ENCODE measurements around the gene COX4I1.

The COX4I1 gene

DNA sequence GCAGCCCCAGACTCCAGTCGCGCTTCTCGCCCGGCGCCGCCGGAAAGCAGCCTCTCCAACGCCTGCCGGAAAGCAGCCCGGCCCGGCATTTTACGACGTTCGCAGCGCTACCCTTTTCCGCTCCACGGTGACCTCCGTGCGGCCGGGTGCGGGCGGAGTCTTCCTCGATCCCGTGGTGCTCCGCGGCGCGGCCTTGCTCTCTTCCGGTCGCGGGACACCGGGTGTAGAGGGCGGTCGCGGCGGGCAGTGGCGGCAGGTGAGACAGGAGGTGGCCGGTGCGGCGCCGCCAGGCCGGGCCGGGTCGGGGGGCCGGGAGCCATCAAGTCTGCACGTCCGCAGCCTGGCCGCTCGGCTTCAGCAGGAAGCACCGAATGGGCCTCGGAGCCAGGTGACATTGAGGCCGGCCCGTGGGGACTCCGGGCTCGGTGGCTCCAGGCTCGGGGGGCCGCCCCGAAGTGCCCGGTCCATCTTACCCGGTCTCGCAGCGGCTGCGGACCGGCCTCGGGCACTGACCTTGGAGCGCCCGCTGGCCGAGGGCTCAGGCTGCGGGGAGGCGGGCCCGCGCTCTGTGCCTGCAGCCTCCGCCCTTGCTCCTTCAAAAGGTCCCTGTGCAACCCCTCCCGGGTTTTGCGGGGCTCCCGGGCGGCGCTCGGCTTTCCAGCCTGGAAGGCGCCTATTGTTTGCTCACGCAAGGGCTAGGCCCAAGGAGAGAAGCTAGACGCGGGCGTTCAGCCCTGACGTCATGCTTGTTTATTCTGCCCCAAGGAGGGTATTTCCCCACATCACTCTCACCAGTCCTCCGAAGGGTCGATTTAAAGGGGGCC is at the start of gene COX4I1, which contains the start of gene EMC8:
TSS of gene COX4I1 (plus strand) at position 199 of the 824 bp plus-strand sequence. CDS start 1,511 bp downstream, outside the sequence.
TSS of gene EMC8 (minus strand) at position 48 of the 824 bp plus-strand sequence. CDS start 249 bp downstream, outside the sequence.
- DNase-seq, result peak; percentile 73

DNA sequence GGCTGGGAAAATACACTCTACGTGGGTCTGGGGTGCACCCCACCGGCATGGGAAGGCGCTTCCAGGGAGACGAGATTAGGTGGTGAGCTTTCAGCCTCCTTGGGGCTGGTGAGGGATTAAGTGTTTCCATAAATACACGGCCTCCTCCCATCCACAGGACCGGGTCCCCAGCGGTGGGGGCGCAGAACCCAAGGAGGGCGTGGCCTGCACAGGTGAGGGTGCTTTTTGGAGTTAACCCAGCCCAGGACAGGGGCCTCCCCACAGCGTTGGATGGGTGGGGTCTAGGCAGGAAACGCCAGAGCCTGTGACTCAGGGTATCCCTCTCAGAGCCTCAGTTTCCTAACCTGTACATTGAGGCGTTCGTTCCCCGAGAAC is 49.7 kb upstream of the COX4I1 start:
- no peak for DNase-seq

DNA sequence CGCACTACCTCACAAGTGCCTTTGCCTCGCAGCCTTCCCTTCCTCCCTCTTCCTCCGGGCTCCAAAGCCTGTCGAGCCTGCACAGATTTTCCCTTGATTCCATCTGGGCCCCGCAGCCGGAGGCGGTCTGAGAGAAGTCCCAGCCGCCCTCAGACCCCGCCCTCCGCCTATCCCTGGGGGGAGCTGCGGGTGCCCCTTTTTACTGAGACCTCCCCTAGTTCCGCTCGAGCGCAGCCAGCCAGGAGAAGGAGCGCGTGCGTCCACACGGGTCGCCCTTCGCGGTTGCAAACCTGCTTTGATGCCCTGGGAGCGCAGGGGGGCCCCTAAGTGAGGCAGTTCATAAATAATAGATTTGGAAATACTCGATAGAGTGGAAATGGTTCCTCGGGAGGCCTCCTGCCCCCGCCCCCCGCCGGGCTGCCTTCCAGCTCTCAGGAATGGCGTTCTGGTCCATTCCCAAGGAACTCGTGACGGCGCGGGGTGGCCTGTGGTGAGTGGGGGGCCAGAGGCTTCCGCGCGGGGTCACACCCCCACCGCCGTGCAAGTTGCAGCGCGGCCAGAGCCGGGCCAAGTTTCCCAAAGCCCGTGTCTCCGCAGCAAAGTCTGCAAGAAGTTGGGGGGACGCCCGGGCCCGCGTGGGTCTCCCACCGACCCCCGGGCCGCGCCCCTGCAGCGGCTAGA is 49.2 kb upstream of the COX4I1 start:
- no peak for DNase-seq

DNA sequence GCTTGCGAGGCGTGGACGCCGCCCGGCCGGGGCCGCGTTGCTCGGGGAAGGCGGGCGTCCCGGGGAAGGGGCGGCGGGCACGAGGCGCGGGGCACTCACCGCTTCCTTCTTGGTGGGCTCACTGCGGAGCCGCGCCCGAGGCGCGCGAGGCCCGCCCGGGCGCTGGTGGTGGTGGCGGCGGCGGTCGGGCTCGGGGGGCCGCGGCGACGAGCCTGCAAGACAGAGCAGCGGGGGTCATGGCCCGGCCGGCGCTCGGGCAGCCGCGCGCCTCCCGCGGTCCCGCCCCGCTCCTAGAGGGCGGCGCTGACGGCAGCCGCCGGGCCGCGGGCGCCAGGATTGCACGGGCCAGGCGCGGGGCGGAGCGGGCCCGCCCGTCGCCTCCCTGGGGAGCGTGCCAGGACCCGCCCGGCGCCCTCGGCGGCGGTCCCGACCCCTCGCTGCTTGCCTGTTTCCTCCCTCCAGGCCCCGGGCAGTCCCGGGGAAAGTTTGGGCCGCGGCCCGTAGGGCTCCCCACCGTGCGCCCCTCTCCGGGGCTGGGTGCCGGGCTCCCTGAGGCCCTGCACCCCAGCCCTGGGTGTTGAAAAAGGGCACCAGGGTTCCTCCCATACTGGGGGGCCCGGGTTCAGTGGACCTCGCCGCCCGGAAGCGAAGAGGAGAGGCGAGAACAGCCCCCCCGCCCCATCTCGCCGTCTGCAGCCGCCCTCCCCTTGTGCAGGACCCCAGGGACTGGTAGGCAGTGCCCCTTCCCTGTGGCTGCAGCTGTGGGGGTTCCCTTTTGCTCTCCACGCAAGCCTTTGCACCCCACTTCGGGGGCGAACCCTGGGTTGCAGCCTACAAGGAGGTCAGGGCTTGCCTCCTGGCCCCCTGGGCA is 48.4 kb upstream of the COX4I1 start, which contains the start of gene C16orf74:
TSS of gene C16orf74 (minus strand) at position 270 of the 871 bp plus-strand sequence. CDS start 15,879 bp downstream, outside the sequence.
- DNase-seq, result no peak

DNA sequence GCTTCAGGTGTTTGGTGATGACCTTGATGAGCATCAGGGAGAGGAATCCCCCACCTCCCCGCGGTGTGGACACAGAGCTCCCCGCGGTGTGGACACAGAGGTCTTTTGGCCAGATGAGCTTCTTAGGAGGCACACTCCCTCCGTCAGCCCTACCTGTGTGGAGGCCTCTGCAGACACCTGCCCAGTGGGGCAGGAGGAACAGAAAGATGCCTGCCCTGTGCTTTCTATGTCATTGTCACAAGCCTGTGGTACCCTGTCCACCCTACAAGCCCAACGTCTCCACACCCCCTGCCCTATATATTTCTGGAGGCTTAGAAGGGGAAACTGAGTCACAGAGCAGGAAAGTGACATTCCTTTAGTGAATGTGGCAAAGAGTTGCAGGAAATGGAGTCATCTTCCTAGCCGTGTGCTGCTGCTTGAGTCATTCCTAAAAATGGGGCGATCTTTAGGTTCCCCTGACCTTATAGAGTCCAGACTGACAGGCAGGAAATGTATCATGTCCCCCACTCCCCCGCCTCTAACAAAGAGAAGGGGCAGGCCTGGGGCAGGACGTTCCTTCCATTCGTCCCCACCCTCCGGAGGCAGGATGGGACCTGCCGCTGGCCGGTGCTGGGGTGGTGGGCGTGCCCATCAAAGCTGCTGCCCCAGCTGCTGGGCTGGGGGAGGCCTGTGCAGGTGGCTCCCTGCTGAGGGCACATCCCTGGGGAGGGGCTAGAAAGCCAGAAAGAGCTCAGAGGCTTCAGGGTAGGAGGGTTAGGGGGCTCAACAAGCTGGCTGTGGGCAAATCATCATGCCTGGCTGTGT is 47.6 kb upstream of the COX4I1 start:
- DNase-seq, result no peak

DNA sequence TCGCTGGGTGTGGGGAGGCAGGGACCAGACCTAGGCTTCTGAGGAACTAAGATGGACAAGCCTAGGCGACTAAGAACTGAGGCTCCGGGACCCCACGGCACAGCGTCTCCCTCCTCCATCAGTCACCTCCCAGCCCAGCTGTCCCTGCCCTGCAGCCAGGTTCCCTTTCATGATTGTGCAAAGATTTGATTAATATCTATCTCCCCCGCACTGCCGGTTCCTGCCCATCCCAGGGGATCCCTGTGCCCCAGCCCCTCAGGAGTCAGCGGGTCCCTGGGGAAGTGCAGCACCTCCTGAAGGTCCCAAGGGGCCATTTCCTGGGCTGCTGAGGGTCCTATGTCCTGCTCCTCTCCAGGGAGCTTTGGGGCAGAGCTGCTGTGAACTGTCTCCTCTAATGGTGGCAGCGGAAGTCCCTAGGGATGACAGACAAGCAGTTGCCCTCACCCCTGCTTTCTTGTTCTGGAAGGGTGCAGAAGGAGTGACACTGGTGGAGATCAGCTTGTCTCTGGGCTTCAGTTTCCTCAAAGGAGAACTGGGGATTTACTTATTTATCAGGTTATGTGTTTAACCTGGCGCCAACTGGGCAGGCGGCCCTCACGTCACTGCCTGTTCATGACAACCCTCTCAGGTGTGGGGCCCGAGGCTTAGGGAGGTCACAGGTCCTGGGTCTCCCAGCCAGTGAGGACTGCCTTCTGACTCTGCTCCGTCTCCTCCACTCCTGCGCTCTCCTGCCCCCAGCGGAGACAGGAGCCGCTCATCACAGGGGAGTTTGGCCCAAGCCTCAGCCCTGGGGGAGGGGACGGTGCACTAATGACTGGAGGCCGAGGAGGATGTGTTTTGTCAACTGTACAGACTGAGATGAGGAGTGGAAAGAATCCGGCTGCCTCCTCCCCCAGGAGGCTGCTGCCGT is 46.7 kb upstream of the COX4I1 start:
- DNase-seq, result no peak

DNA sequence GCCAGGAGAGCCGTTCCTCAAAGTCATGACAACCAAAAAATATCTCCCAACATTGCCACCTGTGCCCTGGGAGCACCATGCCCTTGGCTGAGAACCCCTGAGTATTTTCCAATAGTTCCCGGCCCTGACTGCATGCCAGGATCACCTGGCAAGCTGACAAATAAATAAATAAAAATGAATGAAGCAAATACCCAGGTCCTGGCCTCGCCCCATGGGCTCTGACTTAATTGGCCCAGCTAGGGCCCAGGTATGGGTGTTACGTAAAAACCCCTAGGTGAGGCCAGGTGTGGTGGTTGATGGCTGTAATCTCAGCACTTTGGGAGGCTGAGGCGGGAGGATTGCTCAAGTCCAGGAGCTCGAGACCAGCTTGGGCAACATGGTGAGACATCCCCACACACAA is 45.9 kb upstream of the COX4I1 start:
- no peak for DNase-seq

DNA sequence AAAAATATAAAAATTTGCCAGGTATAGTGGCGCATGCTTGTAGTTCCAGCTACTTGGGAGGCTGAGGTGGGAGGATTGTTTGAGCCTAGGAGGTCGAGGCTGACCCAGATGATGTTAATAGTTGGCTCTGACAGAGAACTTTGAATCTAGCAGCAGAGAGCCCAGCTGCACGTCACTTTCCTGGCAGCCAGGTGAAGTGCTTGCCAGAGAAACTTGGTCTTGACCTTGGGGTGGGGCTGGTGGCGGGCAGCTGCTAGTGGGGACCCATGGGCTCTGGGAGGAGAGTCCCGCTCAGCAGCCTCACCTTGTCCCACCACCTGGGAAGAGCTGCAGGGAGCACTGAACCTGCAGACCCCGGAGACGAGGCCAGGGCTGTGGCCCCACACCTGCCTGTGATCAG is 45.5 kb upstream of the COX4I1 start:
- no peak for DNase-seq

DNA sequence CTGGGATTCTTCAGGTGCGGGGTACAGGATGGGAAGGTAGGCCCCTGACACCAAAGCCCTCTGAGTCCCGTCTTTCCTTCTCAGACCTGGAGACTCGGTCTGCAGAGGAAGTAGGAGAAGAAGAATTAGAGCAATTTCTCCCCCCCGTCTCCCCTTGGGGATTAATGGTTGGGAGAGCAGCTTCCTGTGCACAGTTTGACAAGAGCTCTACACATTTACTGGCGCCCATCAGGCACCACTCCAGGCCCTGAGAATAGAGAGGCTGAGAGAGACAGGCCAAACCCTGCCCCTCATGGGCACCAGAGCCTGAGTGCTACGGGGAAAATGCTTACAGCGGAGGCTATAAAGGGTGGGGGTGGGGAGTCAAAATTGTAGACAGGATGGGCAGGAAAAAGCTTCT is 45.1 kb upstream of the COX4I1 start:
- DNase-seq, result no peak

DNA sequence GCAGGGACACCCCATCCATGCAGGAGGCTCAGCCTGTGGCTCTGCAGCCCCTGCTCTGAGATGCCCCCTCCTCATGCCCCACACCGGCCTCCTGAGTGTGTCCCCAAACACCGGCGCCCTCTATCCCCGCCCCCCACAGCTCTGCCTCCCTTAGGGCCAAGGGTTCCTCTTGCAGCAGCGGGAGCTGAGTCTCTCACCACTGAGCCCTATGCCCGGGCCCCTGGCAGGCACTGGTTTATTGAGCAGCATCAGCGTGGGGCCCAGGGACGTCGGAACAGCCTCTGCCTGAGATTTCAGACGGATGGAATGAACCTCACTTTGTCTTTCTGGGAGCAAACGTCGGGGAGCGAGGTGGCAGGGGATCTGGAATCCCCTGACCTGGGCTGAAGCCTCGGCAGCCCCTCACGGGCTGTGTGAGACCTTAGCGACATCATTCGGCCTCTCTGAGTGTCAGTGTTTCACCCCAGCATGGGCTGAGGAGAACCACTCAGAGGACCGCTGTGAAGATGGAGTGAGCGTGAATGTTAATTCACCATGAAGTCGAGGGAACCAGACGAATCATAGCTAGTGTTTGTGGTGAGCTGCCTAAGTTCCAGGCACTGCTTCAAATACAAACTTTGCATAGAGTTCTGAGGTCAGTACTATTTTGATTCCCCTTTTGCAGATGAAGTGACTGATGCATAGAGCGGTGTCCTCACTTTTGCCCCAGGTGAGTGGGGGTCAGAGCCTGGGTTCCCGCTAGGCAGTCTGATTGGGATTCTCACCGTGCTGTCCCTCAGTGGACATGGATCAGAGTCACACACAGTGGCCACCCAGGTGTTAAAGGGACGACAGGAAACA is 43.3 kb upstream of the COX4I1 start:
- DNase-seq, result no peak

DNA sequence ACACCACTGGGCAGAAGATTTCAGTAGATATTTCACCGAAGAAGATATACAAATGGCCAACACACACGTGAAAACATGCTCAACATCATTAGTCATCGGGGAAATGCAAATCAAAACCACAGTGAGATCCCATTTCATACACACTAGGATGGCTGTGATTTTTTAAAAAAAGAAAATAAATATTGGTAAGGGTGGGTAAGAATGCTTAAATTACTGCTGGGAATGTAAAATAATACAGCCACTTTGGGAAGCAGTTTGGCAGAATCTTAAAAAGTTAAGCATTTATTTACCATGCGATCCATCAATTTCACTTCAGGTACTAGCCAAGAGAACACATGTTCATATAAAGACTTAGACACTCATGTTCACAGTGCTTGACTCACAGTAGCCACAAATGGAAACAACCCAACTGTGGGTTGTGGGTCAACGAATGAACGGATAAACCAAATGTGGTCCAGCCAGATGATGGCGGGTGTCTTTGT is 42.1 kb upstream of the COX4I1 start:
- no peak for DNase-seq

DNA sequence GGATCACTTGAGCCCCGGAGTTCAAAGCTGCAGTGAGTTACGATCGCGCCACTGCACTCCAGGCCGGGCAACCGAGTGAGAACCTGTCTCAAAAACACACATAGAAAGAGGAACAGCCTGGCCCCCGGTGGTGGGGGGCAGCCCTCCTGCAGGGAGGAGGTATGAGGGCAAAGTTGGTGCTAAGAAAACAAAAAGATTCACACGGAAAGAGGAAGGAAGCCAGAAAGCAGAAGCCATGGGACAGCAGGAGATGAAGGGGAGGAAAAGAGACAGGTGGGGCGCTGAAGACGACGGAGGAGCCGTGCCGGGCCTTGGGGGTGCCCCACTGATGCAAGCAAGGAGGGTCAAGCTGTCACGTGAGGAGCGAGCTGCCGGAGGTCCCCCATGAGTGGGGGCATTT is 40.4 kb upstream of the COX4I1 start:
- DNase-seq, result peak; percentile 67

DNA sequence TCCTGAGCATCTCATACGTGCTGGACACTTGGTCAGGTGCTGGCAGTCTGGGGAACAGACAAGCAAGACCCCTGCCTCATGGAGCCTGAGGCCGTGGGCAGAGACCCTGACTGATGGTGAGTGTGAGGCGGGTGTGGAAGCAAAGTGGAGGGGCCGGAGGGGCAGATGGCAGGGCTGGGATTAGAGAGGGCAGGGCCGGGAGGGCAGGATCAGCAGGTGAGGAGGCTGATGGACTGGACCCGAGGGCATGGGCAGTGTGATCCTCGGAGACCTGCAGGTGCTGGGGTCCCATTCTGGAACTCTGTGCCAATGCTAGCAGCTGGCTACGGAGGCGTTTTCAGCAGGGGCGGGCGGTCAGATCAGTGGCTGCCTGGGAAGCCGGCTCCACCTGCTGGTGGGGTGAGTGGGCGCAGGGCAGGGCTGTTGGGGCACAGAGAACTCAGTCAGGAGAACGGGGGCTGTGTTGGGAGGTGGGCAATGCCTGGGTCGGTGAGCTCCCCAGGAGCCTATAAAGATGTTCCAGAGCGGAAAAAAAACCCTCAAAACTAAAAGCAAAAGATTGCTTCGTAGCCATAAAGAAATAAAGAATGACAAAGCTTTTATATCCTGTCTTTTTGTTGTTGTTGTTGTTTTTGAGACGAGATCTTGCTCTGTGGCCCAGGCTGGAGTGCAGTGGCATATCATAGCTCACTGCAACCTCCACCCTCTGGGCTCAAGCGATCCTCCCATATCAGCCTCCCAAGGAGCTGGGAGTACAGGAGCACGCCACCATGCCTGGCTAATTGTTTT is 39.7 kb upstream of the COX4I1 start:
- DNase-seq, result peak; percentile 14

DNA sequence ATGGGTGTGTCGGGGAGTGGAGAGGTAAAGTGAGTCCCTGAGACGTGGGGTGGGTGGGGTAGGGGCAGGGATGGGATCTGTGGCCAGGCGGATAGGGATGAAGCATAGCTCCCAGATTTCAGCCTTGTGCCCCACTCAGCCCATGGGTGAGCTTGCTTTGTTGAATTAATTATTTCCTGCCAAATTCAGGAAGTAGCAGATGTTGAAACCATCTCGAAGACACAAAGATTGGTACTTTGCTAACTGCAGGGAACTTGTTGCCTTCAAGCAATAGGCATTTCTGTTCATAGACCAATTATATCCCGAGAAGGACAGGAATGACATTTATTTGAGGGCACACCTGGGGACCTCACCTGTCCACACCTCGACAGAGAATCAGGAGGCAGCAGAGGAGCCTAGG is 37.6 kb upstream of the COX4I1 start:
- DNase-seq, result no peak

DNA sequence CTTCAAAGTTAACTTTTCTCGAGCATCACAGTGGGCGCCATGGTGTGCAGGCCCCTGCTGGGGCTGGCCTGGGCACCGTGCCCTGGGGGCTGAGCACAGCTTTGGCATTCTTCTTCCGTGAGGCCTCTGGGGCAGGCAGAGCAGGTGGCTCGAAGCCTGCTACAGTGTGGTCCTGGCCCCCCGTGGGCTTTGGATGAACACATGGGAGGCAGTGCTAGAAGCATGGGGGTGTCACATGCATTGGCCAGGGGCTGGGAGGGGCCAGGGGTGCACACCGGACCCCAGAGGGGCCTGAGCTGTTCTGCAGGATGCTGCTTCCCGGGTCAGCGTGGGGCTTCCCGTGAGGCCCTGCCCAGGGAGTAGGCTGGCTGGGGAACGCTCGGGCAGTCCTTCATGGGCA is 36.5 kb upstream of the COX4I1 start:
- no peak for DNase-seq

DNA sequence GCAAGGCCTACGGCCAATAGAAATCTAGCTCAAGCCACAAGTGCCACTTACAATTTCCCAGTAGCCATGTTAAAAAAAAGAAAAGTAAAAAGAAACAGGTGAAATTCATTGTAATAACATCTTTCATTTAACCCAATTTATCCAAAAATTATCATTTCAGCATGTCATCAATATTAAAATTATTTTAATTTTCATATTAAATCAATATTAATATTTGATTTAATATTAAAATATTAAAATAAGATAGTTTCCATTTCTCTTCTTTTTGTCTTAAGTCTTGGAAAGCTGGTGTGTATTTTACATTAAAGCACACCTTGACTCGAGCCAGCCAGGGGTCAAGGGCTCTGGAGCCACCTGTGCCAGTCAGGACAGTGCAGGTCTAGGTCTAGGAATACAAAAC is 35.9 kb upstream of the COX4I1 start:
- no peak for DNase-seq

DNA sequence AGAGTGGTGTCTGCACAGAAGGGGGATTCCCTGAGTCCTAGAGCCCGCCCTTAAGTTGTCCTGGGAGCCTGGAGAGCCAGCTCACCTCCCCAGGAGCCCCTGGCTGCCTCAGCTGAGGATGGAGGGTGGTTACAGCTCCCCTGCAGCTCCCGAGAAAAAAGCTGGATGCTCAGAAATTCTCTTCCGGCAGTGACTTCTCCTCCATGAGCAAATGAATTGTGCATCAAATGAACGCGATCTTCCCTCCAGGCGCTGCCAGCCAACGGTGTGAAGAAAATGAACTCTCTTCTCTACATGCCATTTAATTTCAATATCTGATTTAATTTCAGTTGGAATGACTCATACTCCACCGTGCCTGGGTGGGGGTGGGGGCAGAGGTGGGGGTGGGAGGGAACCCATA is 34.3 kb upstream of the COX4I1 start:
- DNase-seq, result no peak

DNA sequence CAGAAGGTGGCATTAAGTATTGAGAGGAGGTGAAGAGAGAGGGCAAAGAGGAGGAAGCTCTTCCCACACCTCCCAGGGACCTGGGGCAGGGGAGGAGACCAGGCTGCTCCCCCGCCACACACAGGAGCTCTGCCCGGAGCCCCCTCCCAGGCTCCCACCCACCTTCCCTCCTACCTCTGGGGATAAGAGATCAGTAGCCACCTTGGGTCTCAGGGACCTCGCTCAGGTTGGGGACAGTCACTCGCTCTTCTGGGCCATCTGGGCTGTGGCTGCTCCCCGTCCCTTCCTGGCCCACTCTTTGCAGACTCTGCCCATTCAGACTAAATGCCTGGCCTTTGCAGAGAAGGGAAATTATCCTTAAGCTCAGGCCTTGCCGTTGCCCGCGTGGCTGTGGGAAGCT is 33.7 kb upstream of the COX4I1 start:
- DNase-seq, result no peak

DNA sequence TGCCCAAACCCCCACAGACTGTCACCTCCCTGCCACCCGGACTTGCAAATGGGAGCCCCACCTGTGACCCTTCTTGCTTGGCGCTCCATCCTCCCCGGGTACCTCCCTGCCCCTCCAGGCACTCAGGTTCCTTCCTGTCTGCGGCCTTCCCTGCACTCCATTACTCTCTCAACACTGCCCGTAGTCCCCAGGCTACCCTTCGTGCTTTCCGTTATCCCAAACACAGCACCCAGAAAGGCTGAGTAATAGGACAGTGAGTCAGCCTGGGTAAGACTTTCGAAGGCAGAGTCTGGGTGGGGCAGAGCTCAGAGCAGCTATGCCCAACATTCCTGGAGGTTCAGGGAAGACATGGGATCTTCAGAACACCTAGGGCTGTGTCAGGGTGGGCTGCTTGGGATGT is 32.0 kb upstream of the COX4I1 start:
- no peak for DNase-seq

Measured in GDM1 (cell line).